Gastroesophageal sphincter (tissue), 3 donors: ENCODE data around the gene ADAM33.

Experiments used
- CTCF ChIP-seq, 4 experiments: fragments of 200-600 bp in 2 of 4; fragments of 450-650 bp in 2 of 4; sonication (generic) in 1 of 4; IDR thresholded peaks; one replicate each; pipeline ENCODE4 v1.5.1; 2017 to 2019; ENCODE audit warnings: antibody characterized with exemption in 4 of 4, mild to moderate bottlenecking in 2 of 4, moderate library complexity in 2 of 4
- EP300 ChIP-seq: sonication (generic); formaldehyde crosslinking; IDR thresholded peaks from one replicate; pipeline ENCODE4 v1.6.1; 2017; ENCODE audit warnings: antibody characterized with exemption, mild to moderate bottlenecking
- POLR2A ChIP-seq, 2 donors: fragments of 450-650 bp; IDR thresholded peaks; one replicate each; pipeline ENCODE4 v1.6.1; 2017; ENCODE audit warnings: antibody characterized with exemption in 2 of 2, mild to moderate bottlenecking in 2 of 2, moderate library complexity in 1 of 2

- TF ChIP-seq CTCF (IDR thresholded peaks at IDR 0.05): no peak
- TF ChIP-seq POLR2A (IDR thresholded peaks at IDR 0.05): no peak
- no peak for TF ChIP-seq EP300
These were observed 14.3 kb downstream of the ADAM33 start for GRCh38 chr20:3667434-3668037.
